Nephron (organoid): Measurements from ENCODE around the gene TGFB1.
A peak's percentile ranks its signal among the peaks of the same experiment; 100 is the strongest.

Experiments
- H3K27ac Mint-ChIP-seq, 3 experiments: 2 replicates each; pipeline ENCODE4 v1.8.0; 2020; ENCODE audit warnings: mixed read lengths in 3 of 3, mild to moderate bottlenecking in 2 of 3, moderate library complexity in 1 of 3
- H3K27me3 Mint-ChIP-seq: 2 replicates; pipeline ENCODE4 v1.8.0; 2021; ENCODE audit warnings: low read depth, mild to moderate bottlenecking, moderate library complexity, mixed read lengths
- H3K36me3 Mint-ChIP-seq: 2 replicates; pipeline ENCODE4 v1.8.0; 2020; ENCODE audit warnings: low read depth, mixed read lengths
- H3K4me1 Mint-ChIP-seq: 2 replicates; pipeline ENCODE4 v1.8.0; 2020; ENCODE audit warnings: mixed read lengths
- H3K4me3 Mint-ChIP-seq, 3 experiments: 2 replicates each; pipeline ENCODE4 v1.8.0; 2020; ENCODE audit warnings: mild to moderate bottlenecking in 3 of 3, mixed read lengths in 3 of 3, moderate library complexity in 2 of 3
- H3K9me3 Mint-ChIP-seq: 2 replicates; pipeline ENCODE4 v1.8.0; 2020; ENCODE audit warnings: mixed read lengths
- TF ChIP-seq, protein P1 (sequence below), 3 experiments: fragments of 200-600 bp; sonication (generic); IDR thresholded peaks; one replicate each; pipeline ENCODE4 v1.5.0; 2021; ENCODE audit warnings: antibody characterized with exemption in 3 of 3; ENCODE audit not compliant: unreplicated experiment in 3 of 3

The TGFB1 gene

DNA sequence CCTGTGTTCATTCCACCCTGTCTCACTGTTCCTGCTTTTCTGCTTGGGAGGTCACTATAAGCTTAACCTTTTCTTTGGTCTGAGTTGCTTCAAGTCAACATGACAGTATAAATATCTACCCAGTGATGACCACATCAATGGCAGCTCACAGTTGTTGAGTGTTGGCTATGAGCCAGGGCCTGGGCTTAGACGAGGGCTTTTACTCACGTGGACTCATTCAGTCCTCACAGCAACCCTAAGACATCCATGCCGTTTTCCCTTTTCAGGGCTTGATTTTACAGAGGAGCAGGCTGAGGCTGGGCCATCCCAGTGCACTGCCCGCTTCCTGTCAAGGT is 54.0 kb downstream of the TGFB1 start:
- TF ChIP-seq, protein P1, sequence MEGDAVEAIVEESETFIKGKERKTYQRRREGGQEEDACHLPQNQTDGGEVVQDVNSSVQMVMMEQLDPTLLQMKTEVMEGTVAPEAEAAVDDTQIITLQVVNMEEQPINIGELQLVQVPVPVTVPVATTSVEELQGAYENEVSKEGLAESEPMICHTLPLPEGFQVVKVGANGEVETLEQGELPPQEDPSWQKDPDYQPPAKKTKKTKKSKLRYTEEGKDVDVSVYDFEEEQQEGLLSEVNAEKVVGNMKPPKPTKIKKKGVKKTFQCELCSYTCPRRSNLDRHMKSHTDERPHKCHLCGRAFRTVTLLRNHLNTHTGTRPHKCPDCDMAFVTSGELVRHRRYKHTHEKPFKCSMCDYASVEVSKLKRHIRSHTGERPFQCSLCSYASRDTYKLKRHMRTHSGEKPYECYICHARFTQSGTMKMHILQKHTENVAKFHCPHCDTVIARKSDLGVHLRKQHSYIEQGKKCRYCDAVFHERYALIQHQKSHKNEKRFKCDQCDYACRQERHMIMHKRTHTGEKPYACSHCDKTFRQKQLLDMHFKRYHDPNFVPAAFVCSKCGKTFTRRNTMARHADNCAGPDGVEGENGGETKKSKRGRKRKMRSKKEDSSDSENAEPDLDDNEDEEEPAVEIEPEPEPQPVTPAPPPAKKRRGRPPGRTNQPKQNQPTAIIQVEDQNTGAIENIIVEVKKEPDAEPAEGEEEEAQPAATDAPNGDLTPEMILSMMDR (IDR thresholded peaks at IDR 0.05; ENCODE audit: unreplicated experiment in 3 of 3) = no peak
- H3K9me3 Mint-ChIP-seq = no peaks in the 10 kb centered on the region
- H3K36me3 Mint-ChIP-seq = peaks cover 90% of the 10 kb centered on the region
- H3K27ac Mint-ChIP-seq = peak overlapping the region; percentile 76 to 87 (median 76)
- peak overlapping the region in 1 of 3 experiments; percentile 48 for H3K4me3 Mint-ChIP-seq
- H3K27me3 Mint-ChIP-seq = no peaks in the 10 kb centered on the region
- peaks cover 42% of the 10 kb centered on the region for H3K4me1 Mint-ChIP-seq

DNA sequence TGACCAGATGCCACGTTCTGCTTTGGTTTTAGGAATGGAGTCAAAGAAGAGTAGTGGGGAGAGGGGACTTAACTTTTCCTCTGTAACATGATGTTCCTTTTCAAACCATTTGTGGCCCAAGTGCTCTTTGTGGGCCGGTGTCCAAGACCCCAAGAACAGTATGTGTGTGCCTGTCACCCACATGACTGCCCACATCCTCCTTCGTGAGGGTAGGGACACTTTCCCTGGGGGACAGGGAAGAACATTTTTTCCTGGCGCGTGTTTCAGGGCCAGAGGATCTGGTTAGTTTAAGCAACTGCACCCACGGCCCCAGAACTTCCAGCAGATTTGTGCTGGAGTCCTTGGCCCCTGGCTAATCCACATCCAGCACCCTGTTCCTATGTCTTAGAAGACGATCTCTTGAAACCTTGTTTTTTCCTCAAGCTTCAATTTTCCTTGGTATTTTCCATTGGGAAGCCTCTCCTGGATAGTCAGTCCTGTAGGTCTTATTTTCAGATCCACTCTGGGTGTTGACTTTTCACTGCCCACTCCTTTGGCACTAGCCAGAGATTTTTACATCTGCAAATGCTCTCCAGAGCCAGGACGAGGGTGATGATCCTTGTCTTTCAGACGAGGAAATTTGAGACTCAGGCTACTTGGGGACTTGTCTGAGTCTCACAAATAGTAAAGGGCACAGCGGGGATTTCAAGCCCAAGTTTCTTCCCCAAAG is 54.5 kb downstream of the TGFB1 start:
- H3K9me3 Mint-ChIP-seq = no peaks in the 10 kb centered on the region
- H3K4me1 Mint-ChIP-seq = peaks cover 42% of the 10 kb centered on the region
- TF ChIP-seq, protein P1 (IDR thresholded peaks at IDR 0.05; ENCODE audit: unreplicated experiment in 3 of 3) = no peak
- H3K36me3 Mint-ChIP-seq = peaks cover 90% of the 10 kb centered on the region
- peak overlapping the region; percentile 76 to 87 (median 76) for H3K27ac Mint-ChIP-seq
- no peaks in the 10 kb centered on the region for H3K27me3 Mint-ChIP-seq
- H3K4me3 Mint-ChIP-seq = peak overlapping the region in 1 of 3 experiments; percentile 48

DNA sequence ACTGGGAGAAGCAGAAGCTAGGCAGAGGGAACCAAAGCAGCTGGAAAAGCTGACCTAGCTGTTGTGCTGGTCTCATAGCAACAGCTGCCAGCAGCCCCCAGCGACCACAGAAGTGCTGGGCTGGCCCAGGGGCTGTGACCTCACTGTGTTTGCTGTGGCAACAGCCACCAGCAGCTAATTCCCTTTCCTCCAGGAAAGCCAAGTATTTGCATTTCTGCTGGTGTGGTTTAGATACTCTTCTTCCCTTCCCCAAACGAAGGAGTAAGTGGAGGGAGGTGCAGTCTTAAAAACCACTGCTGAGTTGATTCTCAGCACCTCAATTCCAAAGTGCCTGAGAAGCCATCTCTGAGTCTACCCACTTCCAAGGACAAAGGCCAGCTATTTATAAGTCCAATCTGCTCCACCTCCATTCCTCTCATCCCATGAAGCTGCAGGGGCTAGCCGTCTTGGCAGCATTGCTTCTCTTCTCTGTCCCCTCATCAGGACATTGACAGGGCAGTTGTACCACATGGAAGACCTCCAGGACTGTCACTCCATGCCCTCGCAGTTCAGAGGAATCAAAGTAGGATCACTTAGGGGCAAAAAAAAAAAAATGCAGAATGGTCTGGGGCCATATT is 55.3 kb downstream of the TGFB1 start:
- Mint-ChIP-seq H3K27me3 (no peaks in the 10 kb centered on the region), H3K36me3 (peaks cover 90% of the 10 kb centered on the region), H3K4me3 (peak overlapping the region in 1 of 3 experiments; percentile 54), H3K9me3 (no peaks in the 10 kb centered on the region), H3K27ac (peak overlapping the region; percentile 69 to 87 (median 76)), H3K4me1 (peaks cover 42% of the 10 kb centered on the region)
- TF ChIP-seq, protein P1 (IDR thresholded peaks at IDR 0.05; ENCODE audit: unreplicated experiment in 3 of 3) = no peak

GRCh38 chr19:41297628-41298347 is 55.9 kb downstream of the TGFB1 start:
- Mint-ChIP-seq H3K4me1 (peaks cover 42% of the 10 kb centered on the region), H3K9me3 (no peaks in the 10 kb centered on the region), H3K27ac (peak overlapping the region; percentile 69 to 87 (median 76)), H3K36me3 (peaks cover 87% of the 10 kb centered on the region), H3K4me3 (peak overlapping the region in 1 of 3 experiments; percentile 54), H3K27me3 (no peaks in the 10 kb centered on the region)
- TF ChIP-seq, protein P1 (IDR thresholded peaks at IDR 0.05; ENCODE audit: unreplicated experiment in 3 of 3) = no peak

GRCh38 chr19:41296433-41296871 is 57.3 kb downstream of the TGFB1 start:
- Mint-ChIP-seq H3K27ac (peak overlapping the region in 1 of 3 experiments; percentile 87), H3K36me3 (peaks cover 88% of the 10 kb centered on the region), H3K27me3 (no peaks in the 10 kb centered on the region), H3K4me3 (no peak overlapping the region), H3K9me3 (no peaks in the 10 kb centered on the region), H3K4me1 (peaks cover 42% of the 10 kb centered on the region)
- TF ChIP-seq, protein P1 (IDR thresholded peaks at IDR 0.05; ENCODE audit: unreplicated experiment in 3 of 3) = no peak
